ENCODE results near the gene FARSB. TPM values are rescaled to one million over a fixed set of nuclear protein-coding genes. Genes with fewer than 3 reads are reported as not detected.
A peak's percentile ranks its signal among the peaks of the same experiment; 100 is the strongest.

FARSB gene
- polyA plus RNA-seq, 3 donors, result 5.8 to 10.9 (median 8.4) TPM

DNA sequence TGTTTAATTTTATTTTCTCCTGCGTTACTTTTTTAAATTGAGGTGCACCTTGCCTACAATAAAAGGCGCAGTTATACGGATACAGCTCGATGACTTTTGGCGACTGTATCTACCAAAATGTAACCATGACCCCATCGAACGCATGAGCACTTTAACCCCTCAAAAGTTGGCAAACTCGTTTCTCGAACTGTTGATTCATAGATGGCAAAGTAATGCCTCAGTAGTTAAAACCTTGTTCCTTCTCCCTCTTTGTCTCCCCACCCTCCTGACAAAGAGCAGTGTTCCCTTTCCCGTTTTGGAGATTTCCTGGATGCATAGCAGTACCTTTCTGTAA is 16.1 kb upstream of the FARSB start:
- peak overlapping the region in 1 of 2 donors; percentile 15 for H3K27ac ChIP-seq (ENCODE audit: low read depth in 1 of 2, low read length in 2 of 2)
- H3K4me2 ChIP-seq (replicated peaks; ENCODE audit: extremely low read depth, low read length, poor library complexity, severe bottlenecking), result peak overlapping the region; percentile 96
- TF ChIP-seq, protein P1, sequence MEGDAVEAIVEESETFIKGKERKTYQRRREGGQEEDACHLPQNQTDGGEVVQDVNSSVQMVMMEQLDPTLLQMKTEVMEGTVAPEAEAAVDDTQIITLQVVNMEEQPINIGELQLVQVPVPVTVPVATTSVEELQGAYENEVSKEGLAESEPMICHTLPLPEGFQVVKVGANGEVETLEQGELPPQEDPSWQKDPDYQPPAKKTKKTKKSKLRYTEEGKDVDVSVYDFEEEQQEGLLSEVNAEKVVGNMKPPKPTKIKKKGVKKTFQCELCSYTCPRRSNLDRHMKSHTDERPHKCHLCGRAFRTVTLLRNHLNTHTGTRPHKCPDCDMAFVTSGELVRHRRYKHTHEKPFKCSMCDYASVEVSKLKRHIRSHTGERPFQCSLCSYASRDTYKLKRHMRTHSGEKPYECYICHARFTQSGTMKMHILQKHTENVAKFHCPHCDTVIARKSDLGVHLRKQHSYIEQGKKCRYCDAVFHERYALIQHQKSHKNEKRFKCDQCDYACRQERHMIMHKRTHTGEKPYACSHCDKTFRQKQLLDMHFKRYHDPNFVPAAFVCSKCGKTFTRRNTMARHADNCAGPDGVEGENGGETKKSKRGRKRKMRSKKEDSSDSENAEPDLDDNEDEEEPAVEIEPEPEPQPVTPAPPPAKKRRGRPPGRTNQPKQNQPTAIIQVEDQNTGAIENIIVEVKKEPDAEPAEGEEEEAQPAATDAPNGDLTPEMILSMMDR (IDR thresholded peaks at IDR 0.05), result no peak
- no peaks in the 10 kb centered on the region for H3K79me2 ChIP-seq (ENCODE audit: insufficient read depth, low read length)
- peak overlapping the region; percentile 43 to 79 (median 51) for H3K4me3 ChIP-seq (replicated peaks in 1 of 3; ENCODE audit: low read depth in 2 of 3, low read length in 3 of 3)
- H3K36me3 ChIP-seq (replicated peaks in 1 of 2; ENCODE audit: control insufficient read depth in 1 of 2, insufficient read depth in 2 of 2, low read length in 2 of 2), result no peaks in the 10 kb centered on the region
- DNase-seq, result no peak
- H3K9ac ChIP-seq (ENCODE audit: insufficient read depth, low read length, poor library complexity, severe bottlenecking), result peak overlapping the region; percentile 56
- peaks cover 8 to 23% (median 10%) of the 10 kb centered on the region in 3 donors for H3K27me3 Mint-ChIP-seq (ENCODE audit: low read depth in 3 of 3)
- peak overlapping the region; percentile 79 to 92 for H3K4me3 Mint-ChIP-seq
- no peaks in the 10 kb centered on the region for H3K9me3 ChIP-seq (replicated peaks in 1 of 2; ENCODE audit: control insufficient read depth in 1 of 2, insufficient read depth in 1 of 2, low read length in 2 of 2)
- H4K20me1 ChIP-seq (ENCODE audit: insufficient read depth, low read length), result no peaks in the 10 kb centered on the region
- peaks cover 0 to 3% of the 10 kb centered on the region in 2 donors for H3K36me3 Mint-ChIP-seq
- WGBS (ENCODE audit: insufficient coverage), result 20% methylated on average over 10 of the region's 10 CpGs
- intact Hi-C loops (cut with micrococcal nuclease), result no loop called here
- H3K27ac Mint-ChIP-seq, result peak overlapping the region in 3 of 7 donors; percentile 24 to 65 (median 60)
- peaks cover 50 to 56% of the 10 kb centered on the region in 2 donors for H3K4me1 ChIP-seq (ENCODE audit: control insufficient read depth in 1 of 2, insufficient read depth in 2 of 2, low read length in 2 of 2)
- H3K4me1 Mint-ChIP-seq, result peaks cover 48% of the 10 kb centered on the region
- peaks cover 5 to 16% of the 10 kb centered on the region in 2 donors for H3K27me3 ChIP-seq (ENCODE audit: control insufficient read depth in 2 of 2, insufficient read depth in 2 of 2, low read length in 2 of 2)
- H2AFZ ChIP-seq (ENCODE audit: insufficient read depth, low read depth, low read length, poor library complexity, severe bottlenecking), result peak overlapping the region; percentile 91
- H3K9me3 Mint-ChIP-seq, result peaks cover 0 to 3% (median 0%) of the 10 kb centered on the region in 7 donors

DNA sequence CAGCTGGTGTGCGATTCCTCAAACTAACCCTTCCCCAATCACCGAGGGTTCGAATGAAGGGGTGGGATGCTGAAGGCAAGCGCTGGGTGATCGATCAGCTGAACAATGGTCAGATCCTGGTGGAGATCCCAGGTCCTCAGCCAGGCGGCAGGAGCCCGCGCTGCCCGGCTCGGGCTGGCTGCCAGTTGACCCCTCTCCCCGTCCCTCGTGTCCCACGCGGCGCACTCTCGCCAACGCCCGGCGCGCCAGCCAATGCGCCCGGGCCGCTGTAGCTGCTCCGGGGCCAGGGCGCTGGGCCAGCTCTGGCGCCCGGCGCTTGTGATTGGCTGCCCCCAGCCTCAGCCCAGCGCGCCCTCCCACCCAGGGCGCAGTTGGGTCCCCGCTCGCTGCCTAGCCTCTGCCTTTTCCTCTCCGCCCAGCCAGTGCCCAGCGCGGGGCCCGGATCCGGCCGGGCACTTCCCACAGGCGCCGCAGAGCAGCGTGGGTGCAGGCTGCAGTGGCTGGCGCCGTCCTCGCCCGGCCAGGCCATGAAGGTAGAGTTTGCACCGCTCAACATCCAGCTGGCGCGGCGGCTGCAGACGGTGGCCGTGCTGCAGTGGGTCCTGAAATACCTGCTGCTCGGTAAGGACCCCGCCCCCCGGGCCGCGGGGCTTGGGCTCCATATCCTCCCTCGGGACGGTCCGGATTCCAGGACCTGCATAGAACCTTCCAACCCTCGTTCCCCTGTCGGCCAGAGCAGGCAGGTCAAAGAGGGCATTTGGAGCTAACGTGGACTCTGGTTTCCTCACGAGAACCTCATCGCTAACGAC is 15.6 kb upstream of the FARSB start, which contains the start of gene MOGAT1:
Gene MOGAT1, plus strand, starts transcription at position 400 of the 809 bp plus-strand sequence. Its CDS starts 128 bp downstream, at position 528.
- peaks cover 56 to 62% of the 10 kb centered on the region in 2 donors for H3K4me1 ChIP-seq (ENCODE audit: control insufficient read depth in 1 of 2, insufficient read depth in 2 of 2, low read length in 2 of 2)
- peaks cover 0 to 3% of the 10 kb centered on the region in 2 donors for H3K36me3 Mint-ChIP-seq
- peak within 1 kb of the TSS; percentile 43 to 79 (median 51) for H3K4me3 ChIP-seq (replicated peaks in 1 of 3; ENCODE audit: low read depth in 2 of 3, low read length in 3 of 3)
- H3K9ac ChIP-seq (ENCODE audit: insufficient read depth, low read length, poor library complexity, severe bottlenecking), result peak within 1 kb of the TSS; percentile 56
- H3K9me3 ChIP-seq (replicated peaks in 1 of 2; ENCODE audit: control insufficient read depth in 1 of 2, insufficient read depth in 1 of 2, low read length in 2 of 2), result no peaks in the 10 kb centered on the region
- H3K4me1 Mint-ChIP-seq, result peaks cover 54% of the 10 kb centered on the region
- H3K36me3 ChIP-seq (replicated peaks in 1 of 2; ENCODE audit: control insufficient read depth in 1 of 2, insufficient read depth in 2 of 2, low read length in 2 of 2), result no peaks in the 10 kb centered on the region
- peaks cover 8 to 23% (median 9%) of the 10 kb centered on the region in 3 donors for H3K27me3 Mint-ChIP-seq (ENCODE audit: low read depth in 3 of 3)
- H3K27ac Mint-ChIP-seq, result peak within 1 kb of the TSS in 6 of 7 donors; percentile 5 to 67 (median 62)
- peaks cover 0 to 3% (median 0%) of the 10 kb centered on the region in 7 donors for H3K9me3 Mint-ChIP-seq
- no peaks in the 10 kb centered on the region for H3K79me2 ChIP-seq (ENCODE audit: insufficient read depth, low read length)
- H3K4me2 ChIP-seq (replicated peaks; ENCODE audit: extremely low read depth, low read length, poor library complexity, severe bottlenecking), result peak within 1 kb of the TSS; percentile 96
- H3K4me3 Mint-ChIP-seq, result peak within 1 kb of the TSS; percentile 79 to 92
- peaks cover 5 to 16% of the 10 kb centered on the region in 2 donors for H3K27me3 ChIP-seq (ENCODE audit: control insufficient read depth in 2 of 2, insufficient read depth in 2 of 2, low read length in 2 of 2)
- peak within 1 kb of the TSS; percentile 91 for H2AFZ ChIP-seq (ENCODE audit: insufficient read depth, low read depth, low read length, poor library complexity, severe bottlenecking)
- intact Hi-C loops (cut with micrococcal nuclease), result no loop called here
- 3% methylated on average over 62 of the region's 66 CpGs for WGBS (ENCODE audit: insufficient coverage)
- TF ChIP-seq, protein P1 (IDR thresholded peaks at IDR 0.05), result no peak
- H3K27ac ChIP-seq (ENCODE audit: low read depth in 1 of 2, low read length in 2 of 2), result peak within 1 kb of the TSS in 1 of 2 donors; percentile 15
- no peaks in the 10 kb centered on the region for H4K20me1 ChIP-seq (ENCODE audit: insufficient read depth, low read length)
- peak in 2 of 3 donors; percentile 30 to 33 for DNase-seq

Data from CD14-positive monocyte (primary cell).